Measurements from ENCODE around the gene NRIP1. TPM values are rescaled to one million over a fixed set of nuclear protein-coding genes. Genes with fewer than 3 reads are reported as not detected.

Gene NRIP1
- total RNA-seq, 1 experiment from 2014 or later = 19.1 TPM

DNA sequence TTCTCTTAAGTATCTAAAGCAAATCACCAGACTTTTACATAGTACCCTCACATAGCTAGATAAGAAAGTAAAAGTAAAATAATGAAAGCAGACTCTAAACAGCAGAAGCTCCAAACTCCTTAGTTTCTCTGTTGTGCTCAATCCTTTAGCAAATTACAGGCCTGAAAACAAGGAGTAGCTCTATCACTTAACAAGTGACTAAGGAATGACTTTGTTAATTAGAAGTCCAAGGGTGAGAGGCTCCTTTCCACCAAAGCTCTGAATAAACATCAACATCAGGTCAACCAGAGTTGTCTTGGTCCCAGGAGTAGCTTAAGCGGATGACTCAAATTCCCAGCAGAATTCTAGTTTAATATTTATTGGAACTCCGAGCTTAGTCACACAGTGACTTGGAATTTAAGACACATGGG, 5.9 kb downstream of the NRIP1 start:
- POLR2A ChIA-PET = no interaction called here
- no peaks in the 10 kb centered on the region for H3K9me3 ChIP-seq (ENCODE audit: control insufficient read depth, insufficient read depth, low read depth, low read length)
- ATAC-seq (peak; percentile 44; the same call in 1 of the 2 replicates), DNase-seq (ENCODE audit: low read depth, low spot score) (no peak)
- peaks cover 56% of the 10 kb centered on the region for H3K4me1 ChIP-seq (ENCODE audit: control insufficient read depth, insufficient read depth, low read length)
- CTCF ChIA-PET = no interaction called here
- intact Hi-C loops (cut with micrococcal nuclease; ENCODE audit: unreplicated experiment) (no loop called here), in situ Hi-C loops (cut with HindIII; ENCODE audit: low pct_unique_long_range_greater_than_20kb, low sequenced_read_pairs) (no loop called here)
- no peaks in the 10 kb centered on the region for H3K27me3 ChIP-seq (ENCODE audit: control insufficient read depth, insufficient read depth, low read length)
- H3K4me3 ChIP-seq (ENCODE audit: low read depth in 2 of 2, low read length in 2 of 2) = peak overlapping the region in 1 of 2 experiments; percentile 32; a peak in 2 of 4 replicates
- TF ChIP-seq REST (IDR thresholded peaks at IDR 0.05; ENCODE audit: insufficient read depth in 1 of 2, low read depth in 2 of 2, low read length in 1 of 2) (no peak), CTCF (IDR thresholded peaks at IDR 0.05) (no peak), SIN3A (IDR thresholded peaks at IDR 0.05; ENCODE audit: borderline replicate concordance, insufficient read depth, low read depth, low read length) (no peak), TCF7L2 (IDR thresholded peaks at IDR 0.05; ENCODE audit: low read depth, low read length) (no peak), POLR2AphosphoS5 (IDR thresholded peaks at IDR 0.05; ENCODE audit: low read depth, low read length) (no peak)
- H3K36me3 ChIP-seq (ENCODE audit: control insufficient read depth, insufficient read depth, low read length) = no peaks in the 10 kb centered on the region
- BruUV-seq (replicated peaks) = no TSS peak
- peak overlapping the region; percentile 75 for H3K27ac ChIP-seq (ENCODE audit: low read length)

DNA sequence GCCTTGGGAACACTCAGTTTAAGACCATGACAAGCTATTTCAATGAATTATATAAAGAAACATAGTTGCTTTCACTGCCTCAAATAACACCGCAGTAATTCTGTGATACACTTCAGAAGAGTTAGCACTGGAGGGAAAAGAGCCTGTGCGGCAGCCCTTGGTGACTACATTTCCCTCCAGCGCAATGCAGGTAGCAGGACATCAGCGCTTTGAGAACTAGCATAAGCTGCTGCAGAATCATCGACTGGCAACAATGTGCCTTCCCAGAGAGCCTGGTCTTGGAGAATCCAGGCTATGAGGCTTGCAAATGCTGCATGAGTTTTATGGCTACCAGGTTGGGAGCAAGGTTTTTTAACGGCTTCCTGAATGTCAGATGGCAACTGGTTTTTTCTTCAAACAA, 7.5 kb downstream of the NRIP1 start:
- DNase-seq (ENCODE audit: low read depth, low spot score) (no peak), ATAC-seq (peak; percentile 75)
- POLR2A ChIA-PET = no interaction called here
- peak overlapping the region; percentile 71 for H3K27ac ChIP-seq (ENCODE audit: low read length)
- no peaks in the 10 kb centered on the region for H3K27me3 ChIP-seq (ENCODE audit: control insufficient read depth, insufficient read depth, low read length)
- intact Hi-C loops (cut with micrococcal nuclease; ENCODE audit: unreplicated experiment) (no loop called here), in situ Hi-C loops (cut with HindIII; ENCODE audit: low pct_unique_long_range_greater_than_20kb, low sequenced_read_pairs) (no loop called here)
- no peak for TF ChIP-seq REST (IDR thresholded peaks at IDR 0.05; ENCODE audit: insufficient read depth in 1 of 2, low read depth in 2 of 2, low read length in 1 of 2)
- no peak for TF ChIP-seq SIN3A (IDR thresholded peaks at IDR 0.05; ENCODE audit: borderline replicate concordance, insufficient read depth, low read depth, low read length)
- TF ChIP-seq CTCF (IDR thresholded peaks at IDR 0.05) = no peak
- no peak for TF ChIP-seq POLR2AphosphoS5 (IDR thresholded peaks at IDR 0.05; ENCODE audit: low read depth, low read length)
- CTCF ChIA-PET = no interaction called here
- peaks cover 60% of the 10 kb centered on the region for H3K4me1 ChIP-seq (ENCODE audit: control insufficient read depth, insufficient read depth, low read length)
- H3K9me3 ChIP-seq (ENCODE audit: control insufficient read depth, insufficient read depth, low read depth, low read length) = no peaks in the 10 kb centered on the region
- no peaks in the 10 kb centered on the region for H3K36me3 ChIP-seq (ENCODE audit: control insufficient read depth, insufficient read depth, low read length)
- peak overlapping the region in 1 of 2 experiments; percentile 36; a peak in 2 of 4 replicates for H3K4me3 ChIP-seq (ENCODE audit: low read depth in 2 of 2, low read length in 2 of 2)
- no TSS peak for BruUV-seq (replicated peaks)
